Measurements from ENCODE around the gene CSPG4. TPM values are rescaled to one million over a fixed set of nuclear protein-coding genes. Genes with fewer than 3 reads are reported as not detected.
"Not testable (repeated sequence)": the region's sequence is repeated elsewhere in the genome, so short reads cannot be mapped to it uniquely, and the experiment has no call there.

Gene CSPG4
- total RNA-seq, 1 donor from 2014 or later: 15.0 TPM

DNA sequence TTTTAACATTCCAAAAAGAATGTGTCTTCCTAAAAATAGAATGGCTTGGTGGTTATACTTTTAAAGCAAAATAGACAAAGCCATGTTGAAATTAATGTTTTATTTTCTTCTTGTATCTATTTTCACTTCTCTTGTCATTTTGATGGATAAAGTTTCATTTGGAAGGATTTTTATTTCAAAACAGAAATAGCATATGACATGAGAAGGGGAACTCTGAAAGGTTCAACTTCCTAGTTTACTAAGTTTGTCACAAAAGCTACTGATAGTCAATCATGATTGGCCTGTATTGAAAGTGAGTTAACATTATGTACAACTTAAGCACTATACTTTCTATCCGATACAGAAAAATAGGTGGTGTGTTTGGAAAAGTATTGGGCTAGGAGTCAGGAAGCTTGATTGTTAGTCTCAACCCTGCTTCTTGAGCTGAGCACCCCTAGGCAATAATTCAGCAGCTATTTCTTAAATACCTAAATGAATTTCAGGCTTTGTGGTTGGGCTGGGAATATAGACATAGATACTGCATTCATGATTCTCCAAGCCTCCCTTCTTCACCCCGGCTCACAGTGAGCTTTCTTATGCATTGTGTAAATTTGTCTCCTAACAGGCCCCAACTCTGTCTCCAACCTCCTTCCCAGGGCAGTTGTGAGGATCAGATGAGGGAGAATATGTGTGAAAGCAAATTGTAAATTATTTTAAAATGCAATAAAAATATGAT, 46.9 kb upstream of the CSPG4 start:
- no peak for DNase-seq
- Histone ChIP-seq H3K36me3 (no peaks in the 10 kb centered on the region), H3K27me3 (ENCODE audit: low read depth) (no peaks in the 10 kb centered on the region), H3K4me3 (no peak overlapping the region), H3K27ac (peak overlapping the region; percentile 87), H3K4me1 (peaks cover 15% of the 10 kb centered on the region), H3K9me3 (no peaks in the 10 kb centered on the region)
- intact Hi-C loops (cut with DNase I): no loop called here
- TF ChIP-seq, protein P1, sequence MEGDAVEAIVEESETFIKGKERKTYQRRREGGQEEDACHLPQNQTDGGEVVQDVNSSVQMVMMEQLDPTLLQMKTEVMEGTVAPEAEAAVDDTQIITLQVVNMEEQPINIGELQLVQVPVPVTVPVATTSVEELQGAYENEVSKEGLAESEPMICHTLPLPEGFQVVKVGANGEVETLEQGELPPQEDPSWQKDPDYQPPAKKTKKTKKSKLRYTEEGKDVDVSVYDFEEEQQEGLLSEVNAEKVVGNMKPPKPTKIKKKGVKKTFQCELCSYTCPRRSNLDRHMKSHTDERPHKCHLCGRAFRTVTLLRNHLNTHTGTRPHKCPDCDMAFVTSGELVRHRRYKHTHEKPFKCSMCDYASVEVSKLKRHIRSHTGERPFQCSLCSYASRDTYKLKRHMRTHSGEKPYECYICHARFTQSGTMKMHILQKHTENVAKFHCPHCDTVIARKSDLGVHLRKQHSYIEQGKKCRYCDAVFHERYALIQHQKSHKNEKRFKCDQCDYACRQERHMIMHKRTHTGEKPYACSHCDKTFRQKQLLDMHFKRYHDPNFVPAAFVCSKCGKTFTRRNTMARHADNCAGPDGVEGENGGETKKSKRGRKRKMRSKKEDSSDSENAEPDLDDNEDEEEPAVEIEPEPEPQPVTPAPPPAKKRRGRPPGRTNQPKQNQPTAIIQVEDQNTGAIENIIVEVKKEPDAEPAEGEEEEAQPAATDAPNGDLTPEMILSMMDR (IDR thresholded peaks at IDR 0.05): no peak
- ATAC-seq: no peak

DNA sequence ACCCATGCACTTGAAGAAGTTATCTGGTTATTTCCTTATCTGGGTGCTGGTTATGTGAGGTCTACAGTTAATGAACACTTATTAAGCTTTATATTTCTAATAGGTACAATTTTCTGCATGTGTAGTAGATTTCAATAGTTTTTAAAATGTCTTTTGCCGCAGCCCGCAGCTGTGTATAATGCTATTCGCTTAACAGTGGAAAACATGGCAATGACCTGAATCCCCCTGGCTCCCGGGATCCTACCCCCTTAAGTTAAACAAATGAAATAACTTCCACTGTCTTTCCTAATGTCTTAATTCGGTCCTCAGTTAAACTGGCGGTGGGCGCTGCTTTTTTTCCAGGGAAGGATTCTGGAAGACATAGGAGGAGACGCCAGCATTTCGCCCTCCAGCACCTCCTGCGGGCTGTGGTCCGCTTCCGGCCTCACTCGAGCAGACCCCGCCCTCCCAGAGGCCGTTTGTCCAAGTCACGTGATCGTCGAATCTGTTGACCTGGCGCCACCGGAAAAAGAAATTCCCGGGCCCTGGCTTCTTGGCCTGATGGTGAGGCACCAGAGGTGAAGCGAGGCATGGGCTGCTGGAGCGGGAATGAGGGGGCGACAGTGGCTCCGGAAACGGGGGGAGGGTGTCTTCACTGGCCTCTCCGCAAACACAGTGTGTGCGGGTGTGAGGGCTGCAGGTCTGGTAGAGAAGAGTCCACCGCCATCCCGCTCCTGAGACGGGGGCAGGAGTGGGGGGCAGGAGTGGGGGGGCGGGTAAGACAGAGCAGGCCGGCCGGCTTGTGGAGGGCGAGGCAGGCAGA, 45.6 kb upstream of the CSPG4 start:
- Histone ChIP-seq H3K36me3 (no peaks in the 10 kb centered on the region), H3K4me3 (peak overlapping the region; percentile 67), H3K4me1 (peaks cover 15% of the 10 kb centered on the region), H3K9me3 (no peaks in the 10 kb centered on the region), H3K27me3 (ENCODE audit: low read depth) (no peaks in the 10 kb centered on the region), H3K27ac (peak overlapping the region; percentile 87)
- TF ChIP-seq, protein P1 (IDR thresholded peaks at IDR 0.05): peak; percentile 22
- peak; percentile 94 to 99 for ATAC-seq
- DNase-seq: peak; percentile 93
- intact Hi-C loops (cut with DNase I): no loop called here

DNA sequence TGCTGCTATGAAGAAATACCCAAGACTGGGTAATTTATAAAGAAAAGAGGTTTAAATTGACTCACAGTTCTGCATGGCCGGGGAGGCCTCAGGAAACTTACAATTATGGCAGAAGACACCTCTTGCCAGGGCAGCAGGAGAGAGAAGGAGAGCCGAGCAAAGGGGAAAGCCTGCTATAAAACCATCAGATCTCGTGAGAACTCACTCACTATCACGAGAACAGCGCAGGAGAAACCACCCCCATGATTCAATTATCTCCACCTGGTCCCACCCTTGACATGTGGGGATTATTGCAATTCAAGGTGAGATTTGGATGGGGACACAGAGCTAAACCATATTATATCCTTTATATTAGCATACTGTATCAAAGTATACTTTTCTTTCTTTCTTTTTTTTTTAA, 42.2 kb upstream of the CSPG4 start:
- H3K4me3 ChIP-seq; H3K9me3 ChIP-seq; H3K36me3 ChIP-seq; ATAC-seq; DNase-seq; H3K27ac ChIP-seq; H3K27me3 ChIP-seq (ENCODE audit: low read depth); intact Hi-C loops (cut with DNase I): not testable (repeated sequence)
- H3K4me1 ChIP-seq: peaks cover 15% of the 10 kb centered on the region

DNA sequence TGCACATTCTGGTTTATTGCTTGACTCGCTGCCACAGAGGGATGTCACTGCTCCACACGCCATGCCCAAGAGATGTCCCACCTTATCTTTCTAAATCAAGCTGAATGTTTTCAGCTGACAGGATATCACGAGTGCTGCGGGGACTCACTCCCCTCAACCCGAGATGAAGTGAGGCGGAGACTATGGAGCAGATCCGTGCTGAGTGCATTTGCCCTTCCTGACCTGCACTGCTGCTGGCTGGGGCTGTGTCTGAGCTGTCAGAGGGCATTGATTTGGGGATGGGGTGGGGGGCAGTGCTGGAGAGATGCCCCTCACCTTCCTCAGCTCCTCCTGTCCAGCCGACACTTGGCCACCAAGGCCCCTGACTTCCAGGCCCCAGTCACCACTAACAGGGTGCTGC, 40.5 kb upstream of the CSPG4 start:
- TF ChIP-seq, protein P1 (IDR thresholded peaks at IDR 0.05): no peak
- Histone ChIP-seq H3K27ac (no peak overlapping the region), H3K27me3 (ENCODE audit: low read depth) (no peaks in the 10 kb centered on the region), H3K4me3 (no peak overlapping the region), H3K9me3 (no peaks in the 10 kb centered on the region), H3K36me3 (no peaks in the 10 kb centered on the region), H3K4me1 (peaks cover 6% of the 10 kb centered on the region)
- intact Hi-C loops (cut with DNase I): no loop called here
- ATAC-seq: no peak
- DNase-seq: no peak

DNA sequence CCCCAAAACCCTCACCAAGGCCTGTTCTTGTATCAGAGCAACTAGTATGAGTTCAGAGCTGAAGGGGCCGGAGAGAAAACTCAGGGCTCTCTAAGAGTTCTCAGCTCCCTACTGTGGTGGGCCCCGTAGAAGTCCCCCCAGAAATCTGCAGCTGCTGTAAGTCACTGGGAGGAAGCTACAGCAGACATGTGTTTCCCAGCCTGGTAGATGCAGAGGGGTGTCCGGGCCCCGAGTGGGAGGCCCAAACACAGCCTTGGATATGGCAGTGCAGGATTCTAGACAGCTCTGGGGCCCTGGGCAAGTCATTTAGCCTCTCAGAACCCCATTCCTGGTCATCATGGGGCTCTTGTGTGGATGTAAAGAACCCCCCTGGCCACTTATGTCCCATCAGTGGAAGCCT, 39.2 kb upstream of the CSPG4 start:
- Histone ChIP-seq H3K27me3 (ENCODE audit: low read depth) (no peaks in the 10 kb centered on the region), H3K36me3 (no peaks in the 10 kb centered on the region), H3K27ac (no peak overlapping the region), H3K4me3 (no peak overlapping the region), H3K4me1 (no peaks in the 10 kb centered on the region), H3K9me3 (no peaks in the 10 kb centered on the region)
- no peak for DNase-seq
- intact Hi-C loops (cut with DNase I): no loop called here
- TF ChIP-seq, protein P1 (IDR thresholded peaks at IDR 0.05): no peak
- no peak for ATAC-seq

Data from lower lobe of right lung (tissue), 2 donors.